ENCODE results near the gene TULP3. TPM values are rescaled to one million over a fixed set of nuclear protein-coding genes. Genes with fewer than 3 reads are reported as not detected.

Gene TULP3
- total RNA-seq, 1 donor from 2014 or later, result 15.4 TPM

- DNase-seq, result no peak
- Histone ChIP-seq H3K4me1 (no peaks in the 10 kb centered on the region), H3K27ac (no peak overlapping the region), H3K36me3 (no peaks in the 10 kb centered on the region), H3K9me3 (no peaks in the 10 kb centered on the region), H3K4me3 (no peak overlapping the region), H3K27me3 (ENCODE audit: low read depth) (no peaks in the 10 kb centered on the region)
- intact Hi-C loops (cut with DNase I), result no loop called here
- no peak for ATAC-seq
- no peak for TF ChIP-seq CTCF (IDR thresholded peaks at IDR 0.05)
Measured at GRCh38 chr12:2984249-2984648, 93.6 kb downstream of the TULP3 start.

- no peak overlapping the region for H3K4me3 ChIP-seq
- H3K27ac ChIP-seq, result no peak overlapping the region
- no peaks in the 10 kb centered on the region for H3K27me3 ChIP-seq (ENCODE audit: low read depth)
- H3K4me1 ChIP-seq, result no peaks in the 10 kb centered on the region
- intact Hi-C loops (cut with DNase I), result no loop called here
- ATAC-seq (no peak), DNase-seq (no peak)
- H3K9me3 ChIP-seq, result peaks cover 3% of the 10 kb centered on the region
- TF ChIP-seq CTCF (IDR thresholded peaks at IDR 0.05), result no peak
- H3K36me3 ChIP-seq, result no peaks in the 10 kb centered on the region
Measured at GRCh38 chr12:2984698-2985097, 94.0 kb downstream of the TULP3 start.

DNA sequence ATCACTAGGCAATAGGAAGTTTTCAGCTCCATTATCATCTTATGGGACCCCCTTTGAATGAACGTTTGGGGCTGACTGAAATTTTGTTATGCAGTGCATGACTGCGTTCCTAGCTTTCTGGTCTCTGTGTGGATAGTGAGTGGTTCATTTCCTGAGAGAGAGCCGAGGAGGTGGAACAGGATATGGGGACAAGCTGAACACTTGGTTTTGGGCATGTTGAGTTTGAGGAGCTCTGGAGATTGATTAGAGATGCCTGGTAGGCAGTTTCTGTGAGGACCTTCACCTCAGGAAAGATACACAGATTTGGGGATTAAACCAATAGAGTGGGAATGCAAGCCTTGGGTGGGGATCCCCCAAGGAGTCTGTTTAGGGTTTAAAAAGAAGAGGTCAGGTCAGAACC, 96.2 kb downstream of the TULP3 start:
- intact Hi-C loops (cut with DNase I), result no loop called here
- H3K4me3 ChIP-seq, result no peak overlapping the region
- peaks cover 7% of the 10 kb centered on the region for H3K9me3 ChIP-seq
- ATAC-seq, result no peak
- no peak for DNase-seq
- H3K4me1 ChIP-seq, result no peaks in the 10 kb centered on the region
- no peak overlapping the region for H3K27ac ChIP-seq
- H3K27me3 ChIP-seq (ENCODE audit: low read depth), result no peaks in the 10 kb centered on the region
- no peaks in the 10 kb centered on the region for H3K36me3 ChIP-seq
- TF ChIP-seq CTCF (IDR thresholded peaks at IDR 0.05), result no peak

- H3K9me3 ChIP-seq, result peaks cover 7% of the 10 kb centered on the region
- no peak overlapping the region for H3K4me3 ChIP-seq
- DNase-seq, result no peak
- no peaks in the 10 kb centered on the region for H3K4me1 ChIP-seq
- H3K36me3 ChIP-seq, result no peaks in the 10 kb centered on the region
- ATAC-seq, result no peak
- H3K27ac ChIP-seq, result no peak overlapping the region
- intact Hi-C loops (cut with DNase I), result no loop called here
- no peaks in the 10 kb centered on the region for H3K27me3 ChIP-seq (ENCODE audit: low read depth)
- no peak for TF ChIP-seq CTCF (IDR thresholded peaks at IDR 0.05)
Measured at GRCh38 chr12:2988494-2988893, 97.8 kb downstream of the TULP3 start.

Other genes with a start within 250 kb of the TULP3 start
- 62.2 TPM for gene FKBP4, start 95.9 kb upstream of the TULP3 start, total RNA-seq
- gene ITFG2, start 78.2 kb upstream of the TULP3 start, total RNA-seq, result 43.8 TPM
- gene NRIP2, start 55.9 kb upstream of the TULP3 start, total RNA-seq, result 0.77 TPM
- not detected for gene TEX52, start 33.9 kb upstream of the TULP3 start, total RNA-seq
- gene FOXM1, start 13.7 kb upstream of the TULP3 start, total RNA-seq, result 3.2 TPM
- gene RHNO1, start 13.7 kb upstream of the TULP3 start, total RNA-seq, result 12.8 TPM
- gene TEAD4, start 68.5 kb downstream of the TULP3 start, total RNA-seq, result 27.3 TPM
- 61.1 TPM for gene TSPAN9, start 186.5 kb downstream of the TULP3 start, total RNA-seq

Data from lower lobe of right lung (tissue), 2 donors.